ENCODE data around the gene TARS1.

GRCh38 chr5:33513462-33514185, 72.9 kb downstream of the TARS1 start:
- no peak for TF ChIP-seq ELF4 (CRISPR knock-in tag; IDR thresholded peaks at IDR 0.05; ENCODE audit: low read depth)
- no peak for TF ChIP-seq ETV6 (CRISPR knock-in tag; IDR thresholded peaks at IDR 0.05)
- TF ChIP-seq IRF1 (CRISPR knock-in tag; IDR thresholded peaks at IDR 0.05): no peak

Measured in WTC11 (cell line).